ENCODE data around the gene ZFTA. TPM values are rescaled to one million over a fixed set of nuclear protein-coding genes. Genes with fewer than 3 reads are reported as not detected.
A peak's percentile ranks its signal among the peaks of the same experiment; 100 is the strongest.

The ZFTA gene
- polyA plus RNA-seq, 2 of the 4 experiments (the other 2 are of a cell fraction), result 3.0 to 6.6 TPM

- Histone ChIP-seq H3K27ac (peak overlapping the region; percentile 96 to 97), H3K4me3 (peak overlapping the region; percentile 94), H3K4me1 (peaks cover 17% of the 10 kb centered on the region), H3K9me3 (no peaks in the 10 kb centered on the region), H3K4me2 (peak overlapping the region; percentile 97)
- DNase-seq (ENCODE audit: low read depth in 1 of 2, low spot score in 1 of 2) (no peak), FAIRE-seq (no peak), ATAC-seq (peak in 1 of 2 experiments; percentile 14; a peak in 2 of 6 replicates)
- ChIA-PET CTCF (interaction anchor here (1.2 to 7.0 kb wide), 3 partner anchors 23 to 48 kb away, joined by 3 to 32 read pairs (median 7); partner anchors contain the start of gene ZFTA), POLR2A (interaction anchor here (0.6 kb wide), 1 partner anchor 16 kb away, joined by 3 read pairs; no protein-coding TSS in a partner anchor)
- no peak for TF ChIP-seq ZSCAN20 (CRISPR knock-in tag; IDR thresholded peaks at IDR 0.05)
- TF ChIP-seq RFX5 (IDR thresholded peaks at IDR 0.05), result no peak
- TF ChIP-seq RAD21 (conservative IDR thresholded peaks at IDR 0.05 in 1 of 2, IDR thresholded peaks at IDR 0.05 in 1 of 2), result no peak
- no peak for TF ChIP-seq HOXA7 (CRISPR knock-in tag; IDR thresholded peaks at IDR 0.05)
- TF ChIP-seq EHF (CRISPR knock-in tag; IDR thresholded peaks at IDR 0.05), result no peak
- no peak for TF ChIP-seq ZC3H11A (IDR thresholded peaks at IDR 0.05)
- TF ChIP-seq ZFP36 (IDR thresholded peaks at IDR 0.05; ENCODE audit: borderline replicate concordance, partially characterized antibody), result no peak
- TF ChIP-seq HDAC2 (IDR thresholded peaks at IDR 0.05), result no peak
- TF ChIP-seq POLR2A (IDR thresholded peaks at IDR 0.05; ENCODE audit: low read length), result no peak
- no peak for TF ChIP-seq MYC (IDR thresholded peaks at IDR 0.05; ENCODE audit: borderline replicate concordance, low read length)
- TF ChIP-seq RNF2 (IDR thresholded peaks at IDR 0.05; ENCODE audit: borderline replicate concordance, low read depth), result no peak
- no peak for TF ChIP-seq ATOH8 (CRISPR knock-in tag; IDR thresholded peaks at IDR 0.05; ENCODE audit: low read depth)
- WGBS (ENCODE audit: missing lambda C conversion rate), result 26% methylated on average over 7 of the region's 7 CpGs
These were observed 45.8 kb upstream of the ZFTA start for GRCh38 chr11:63814383-63814736.

GRCh38 chr11:63813563-63814382 lies 45.2 kb upstream of the ZFTA start:
- H3K4me2 ChIP-seq, result peak overlapping the region; percentile 97
- TF ChIP-seq JUN (IDR thresholded peaks at IDR 0.05) (no peak; a peak in 1 of 5 replicates), RARB (CRISPR knock-in tag; IDR thresholded peaks at IDR 0.05) (no peak), E2F6 (IDR thresholded peaks at IDR 0.05; ENCODE audit: borderline replicate concordance, low read depth) (0 out of 2 replicates have a peak, but pooled peaks have one; percentile 44), PHF8 (IDR thresholded peaks at IDR 0.05; ENCODE audit: borderline replicate concordance, low read depth) (peak; percentile 58), ESRRA (IDR thresholded peaks at IDR 0.05; ENCODE audit: borderline replicate concordance, low read length) (no peak)
- ATAC-seq (peak; percentile 74 to 76; a peak in 5 of 6 replicates), DNase-seq (ENCODE audit: low read depth in 1 of 2, low spot score in 1 of 2) (peak; percentile 38 to 39), FAIRE-seq (no peak)
- no peaks in the 10 kb centered on the region for H3K9me3 ChIP-seq
- POLR2A ChIA-PET, result interaction anchor here (0.6 kb wide), 1 partner anchor 16 kb away, joined by 3 read pairs; no protein-coding TSS in a partner anchor
- H3K4me3 ChIP-seq, result peak overlapping the region; percentile 94
- H3K27ac ChIP-seq, result peak overlapping the region; percentile 96 to 97
- peaks cover 17% of the 10 kb centered on the region for H3K4me1 ChIP-seq
- 5% methylated on average over 41 of the region's 74 CpGs for WGBS (ENCODE audit: missing lambda C conversion rate)
- CTCF ChIA-PET, result interaction anchor here (1.2 to 7.0 kb wide), 3 partner anchors 23 to 48 kb away, joined by 3 to 32 read pairs (median 7); partner anchors contain the start of gene ZFTA

DNA sequence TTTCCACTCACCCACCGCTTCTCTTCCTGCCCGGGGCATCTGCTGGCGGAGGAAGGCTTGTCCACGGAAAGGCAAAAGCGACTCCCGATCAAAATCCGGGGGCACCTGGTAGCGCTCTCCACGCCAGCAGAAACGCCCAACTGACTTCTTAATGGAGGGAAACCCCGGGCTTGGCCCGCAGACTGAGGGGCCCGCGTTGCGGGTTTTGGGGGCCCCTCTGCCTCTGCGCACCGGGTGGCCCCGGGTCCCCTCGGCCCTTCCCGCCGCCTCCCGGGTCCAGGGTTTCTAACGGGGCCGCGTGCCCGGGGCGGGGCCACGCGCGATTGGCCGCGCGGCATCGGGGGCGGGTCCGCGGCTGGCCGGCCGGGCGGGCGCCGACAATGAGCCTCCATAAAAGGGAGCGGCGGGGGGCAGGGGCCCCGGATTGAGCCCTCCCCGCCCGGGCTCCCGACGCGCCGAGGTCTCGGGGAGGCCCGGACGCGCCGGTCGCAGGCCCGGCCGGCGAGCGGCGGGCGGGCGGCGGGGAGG lies 44.5 kb upstream of the ZFTA start, which contains the start of gene SPINDOC:
TSS of gene SPINDOC (plus strand) at position 422 of the 528 bp plus-strand sequence. CDS start 231 bp downstream, outside the sequence.
- Histone ChIP-seq H3K9me3 (no peaks in the 10 kb centered on the region), H3K4me2 (peak within 1 kb of the TSS; percentile 97), H3K4me1 (peaks cover 17% of the 10 kb centered on the region), H3K4me3 (peak within 1 kb of the TSS; percentile 94), H3K27ac (peak within 1 kb of the TSS; percentile 96 to 97)
- DNase-seq (ENCODE audit: low read depth in 1 of 2, low spot score in 1 of 2), result peak; percentile 60 to 89
- no peak for FAIRE-seq
- ChIA-PET CTCF (interaction anchor here (1.0 to 7.0 kb wide), 3 partner anchors 24 to 133 kb away, joined by 4 to 32 read pairs (median 5); partner anchors contain the start of gene ZFTA), POLR2A (interaction anchor here (1.2 kb wide), 1 partner anchor 10 kb away, joined by 3 read pairs; no protein-coding TSS in a partner anchor)
- ATAC-seq, result peak; percentile 89 to 91
- WGBS (ENCODE audit: missing lambda C conversion rate), result under 1% methylated on average over 22 of the region's 65 CpGs
- TF ChIP-seq JUNB (IDR thresholded peaks at IDR 0.05) (no peak), RAD21 (conservative IDR thresholded peaks at IDR 0.05 in 1 of 2, IDR thresholded peaks at IDR 0.05 in 1 of 2) (no peak), RARB (CRISPR knock-in tag; IDR thresholded peaks at IDR 0.05) (no peak), BHLHE40 (IDR thresholded peaks at IDR 0.05; ENCODE audit: low read depth, low read length) (no peak), EP300 (IDR thresholded peaks at IDR 0.05) (no peak), FOSB (CRISPR knock-in tag; IDR thresholded peaks at IDR 0.05) (no peak), EHF (CRISPR knock-in tag; IDR thresholded peaks at IDR 0.05) (no peak), RCOR1 (IDR thresholded peaks at IDR 0.05; ENCODE audit: low read depth, low read length) (no peak), TP53 (CRISPR knock-in tag; IDR thresholded peaks at IDR 0.05) (no peak), RFX5 (IDR thresholded peaks at IDR 0.05) (no peak), SMC3 (IDR thresholded peaks at IDR 0.05) (no peak), CBX2 (IDR thresholded peaks at IDR 0.05; ENCODE audit: borderline replicate concordance, low read depth) (no peak), CHD2 (IDR thresholded peaks at IDR 0.05; ENCODE audit: low read length, partially characterized antibody) (no peak), ZC3H11A (IDR thresholded peaks at IDR 0.05) (no peak), HOXB13 (CRISPR knock-in tag; IDR thresholded peaks at IDR 0.05; ENCODE audit: low read depth) (peak; percentile 33; the same call in 1 of the 2 replicates)
- TF ChIP-seq, protein P1, sequence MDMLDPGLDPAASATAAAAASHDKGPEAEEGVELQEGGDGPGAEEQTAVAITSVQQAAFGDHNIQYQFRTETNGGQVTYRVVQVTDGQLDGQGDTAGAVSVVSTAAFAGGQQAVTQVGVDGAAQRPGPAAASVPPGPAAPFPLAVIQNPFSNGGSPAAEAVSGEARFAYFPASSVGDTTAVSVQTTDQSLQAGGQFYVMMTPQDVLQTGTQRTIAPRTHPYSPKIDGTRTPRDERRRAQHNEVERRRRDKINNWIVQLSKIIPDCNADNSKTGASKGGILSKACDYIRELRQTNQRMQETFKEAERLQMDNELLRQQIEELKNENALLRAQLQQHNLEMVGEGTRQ (IDR thresholded peaks at IDR 0.05), result no peak
- TF ChIP-seq, protein P2, sequence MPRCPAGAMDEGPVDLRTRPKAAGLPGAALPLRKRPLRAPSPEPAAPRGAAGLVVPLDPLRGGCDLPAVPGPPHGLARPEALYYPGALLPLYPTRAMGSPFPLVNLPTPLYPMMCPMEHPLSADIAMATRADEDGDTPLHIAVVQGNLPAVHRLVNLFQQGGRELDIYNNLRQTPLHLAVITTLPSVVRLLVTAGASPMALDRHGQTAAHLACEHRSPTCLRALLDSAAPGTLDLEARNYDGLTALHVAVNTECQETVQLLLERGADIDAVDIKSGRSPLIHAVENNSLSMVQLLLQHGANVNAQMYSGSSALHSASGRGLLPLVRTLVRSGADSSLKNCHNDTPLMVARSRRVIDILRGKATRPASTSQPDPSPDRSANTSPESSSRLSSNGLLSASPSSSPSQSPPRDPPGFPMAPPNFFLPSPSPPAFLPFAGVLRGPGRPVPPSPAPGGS (IDR thresholded peaks at IDR 0.05), result peak; percentile 95
